ENCODE results near the gene PRPH2.
"Not testable (repeated sequence)": the region's sequence is repeated elsewhere in the genome, so short reads cannot be mapped to it uniquely, and the experiment has no call there.

PRPH2 gene

GRCh38 chr6:42744351-42744893 lies 22.0 kb upstream of the PRPH2 start:
- TF ChIP-seq POLR2AphosphoS5 (IDR thresholded peaks at IDR 0.05; ENCODE audit: low read depth, low read length): 0 out of 2 replicates have a peak, but pooled peaks have one; percentile 20
- TF ChIP-seq PAX5 (IDR thresholded peaks at IDR 0.05; ENCODE audit: insufficient read depth, low read length, severe bottlenecking): no peak
- FAIRE-seq (no peak), DNase-seq (ENCODE audit: insufficient read length, low spot score) (no peak)

DNA sequence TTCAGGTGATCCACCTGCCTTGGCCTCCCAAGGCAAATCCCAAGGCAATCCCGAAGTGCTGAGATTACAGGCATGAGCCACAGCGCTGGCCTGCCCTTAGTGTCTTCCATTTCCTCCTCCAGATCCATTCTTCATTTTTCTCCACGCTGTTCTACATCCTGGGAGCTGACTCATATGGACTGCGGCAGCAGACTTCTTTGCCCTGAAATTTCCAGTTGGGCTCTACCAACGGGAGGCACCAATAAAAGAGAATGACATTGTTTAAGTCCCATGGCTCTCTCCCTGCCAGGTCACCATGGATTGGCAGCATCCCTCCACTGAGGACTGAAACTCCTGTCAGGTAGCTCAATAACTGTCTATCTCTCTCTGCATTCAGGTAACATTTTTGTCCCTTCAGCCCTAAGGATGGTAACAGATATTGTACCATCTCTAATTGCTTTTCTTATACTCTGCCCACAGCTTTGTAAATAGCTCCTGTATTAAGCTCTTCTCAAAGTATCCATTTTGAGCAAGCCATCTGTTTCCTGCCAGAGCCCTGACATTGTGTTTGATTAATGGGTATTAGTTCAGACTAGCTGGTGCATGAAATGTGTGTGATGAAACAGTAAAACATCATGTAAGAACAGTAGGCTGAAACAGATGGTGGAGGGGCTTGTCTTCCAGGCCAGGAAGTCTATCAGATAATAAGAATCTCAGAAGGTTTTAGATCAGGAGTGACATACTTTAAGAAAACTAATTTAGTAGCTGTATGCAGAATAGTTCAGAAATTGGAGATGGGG lies 19.9 kb upstream of the PRPH2 start:
- DNase-seq (ENCODE audit: insufficient read length, low spot score): no peak
- FAIRE-seq: no peak

DNA sequence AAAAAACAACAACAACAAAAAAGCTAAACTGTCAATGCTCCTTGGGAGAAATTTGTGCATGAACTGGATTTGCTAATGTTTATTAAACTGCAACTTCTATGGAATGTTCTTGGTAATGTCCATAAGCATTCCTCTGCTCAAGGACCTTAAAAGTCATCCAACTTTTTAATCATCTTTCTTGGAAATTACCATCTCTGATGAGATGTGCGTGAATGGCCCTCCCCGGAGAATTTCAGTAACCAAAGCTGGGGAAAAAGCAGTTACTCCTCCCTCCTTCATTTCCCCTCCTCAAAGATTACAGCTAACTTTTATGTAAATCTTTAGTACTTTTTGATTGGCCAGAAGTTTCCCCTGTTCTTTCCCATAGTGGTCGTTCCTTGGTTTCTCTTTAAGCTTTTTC lies 18.3 kb upstream of the PRPH2 start:
- DNase-seq (ENCODE audit: insufficient read length, low spot score) (no peak), FAIRE-seq (no peak)
- TF ChIP-seq PAX5 (IDR thresholded peaks at IDR 0.05; ENCODE audit: insufficient read depth, low read length, severe bottlenecking) (no peak), POU2F2 (IDR thresholded peaks at IDR 0.05; ENCODE audit: low read depth, low read length) (no peak), TAF1 (IDR thresholded peaks at IDR 0.05; ENCODE audit: low read depth, low read length) (no peak), POLR2AphosphoS5 (IDR thresholded peaks at IDR 0.05; ENCODE audit: low read depth, low read length) (no peak), POLR2A (IDR thresholded peaks at IDR 0.05; ENCODE audit: low read depth, low read length) (no peak), SPI1 (IDR thresholded peaks at IDR 0.05; ENCODE audit: low read depth, low read length) (no peak)

More for the DNA sequence above, 19.9 kb upstream of the PRPH2 start:
- no peak for TF ChIP-seq TAF1 (IDR thresholded peaks at IDR 0.05; ENCODE audit: low read depth, low read length)
- TF ChIP-seq SPI1 (IDR thresholded peaks at IDR 0.05; ENCODE audit: low read depth, low read length): no peak
- TF ChIP-seq POU2F2 (IDR thresholded peaks at IDR 0.05; ENCODE audit: low read depth, low read length): no peak
- TF ChIP-seq POLR2A (IDR thresholded peaks at IDR 0.05; ENCODE audit: low read depth, low read length): no peak
- no peak for TF ChIP-seq POLR2AphosphoS5 (IDR thresholded peaks at IDR 0.05; ENCODE audit: low read depth, low read length)
- no peak for TF ChIP-seq PAX5 (IDR thresholded peaks at IDR 0.05; ENCODE audit: insufficient read depth, low read length, severe bottlenecking)

GRCh38 chr6:42735976-42736375 lies 13.6 kb upstream of the PRPH2 start:
- no peak for FAIRE-seq
- no peak for TF ChIP-seq PAX5 (IDR thresholded peaks at IDR 0.05; ENCODE audit: insufficient read depth, low read length, severe bottlenecking)
- TF ChIP-seq TAF1 (IDR thresholded peaks at IDR 0.05; ENCODE audit: low read depth, low read length): no peak
- TF ChIP-seq POLR2A (IDR thresholded peaks at IDR 0.05; ENCODE audit: low read depth, low read length): no peak
- TF ChIP-seq SPI1 (IDR thresholded peaks at IDR 0.05; ENCODE audit: low read depth, low read length): no peak
- TF ChIP-seq POU2F2 (IDR thresholded peaks at IDR 0.05; ENCODE audit: low read depth, low read length): no peak
- no peak for TF ChIP-seq POLR2AphosphoS5 (IDR thresholded peaks at IDR 0.05; ENCODE audit: low read depth, low read length)
- DNase-seq (ENCODE audit: insufficient read length, low spot score): no peak

DNA sequence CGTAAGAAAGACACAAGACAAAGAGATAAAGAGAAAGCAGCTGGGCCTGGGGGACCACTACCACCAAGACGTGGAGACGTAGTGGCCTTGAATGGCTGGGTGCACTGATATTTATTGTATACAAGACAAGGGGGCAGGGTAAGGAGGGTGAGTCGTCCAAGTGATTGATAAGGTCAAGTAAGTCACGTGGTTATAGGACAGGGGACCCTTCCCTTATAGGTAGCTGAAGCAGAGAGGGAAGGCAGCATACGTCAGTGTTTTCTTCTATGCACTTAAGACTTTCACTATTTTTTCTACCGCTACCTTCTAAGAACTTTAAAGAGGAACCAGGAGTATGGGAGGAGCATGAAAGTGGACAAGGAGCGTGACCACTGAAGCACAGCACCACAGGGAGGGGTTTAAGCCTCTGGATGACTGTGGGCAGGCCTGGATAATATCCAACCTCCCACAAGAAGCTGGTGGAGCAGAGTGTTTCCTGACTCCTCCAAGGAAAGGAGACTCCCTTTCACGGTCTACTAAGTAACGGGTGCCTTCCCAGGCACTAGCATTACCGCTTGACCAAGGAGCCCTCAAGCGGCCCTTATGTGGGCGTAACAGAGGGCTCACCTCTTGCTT lies 11.6 kb upstream of the PRPH2 start:
- not testable (repeated sequence) for FAIRE-seq; DNase-seq (ENCODE audit: insufficient read length, low spot score)
- 0 out of 2 replicates have a peak, but pooled peaks have one; percentile 11 for TF ChIP-seq SPI1 (IDR thresholded peaks at IDR 0.05; ENCODE audit: low read depth, low read length)

GRCh38 chr6:42729731-42730130 lies 7.3 kb upstream of the PRPH2 start:
- TF ChIP-seq POLR2A (IDR thresholded peaks at IDR 0.05; ENCODE audit: low read depth, low read length) (no peak), SPI1 (IDR thresholded peaks at IDR 0.05; ENCODE audit: low read depth, low read length) (no peak), PAX5 (IDR thresholded peaks at IDR 0.05; ENCODE audit: insufficient read depth, low read length, severe bottlenecking) (no peak), TAF1 (IDR thresholded peaks at IDR 0.05; ENCODE audit: low read depth, low read length) (no peak), POLR2AphosphoS5 (IDR thresholded peaks at IDR 0.05; ENCODE audit: low read depth, low read length) (no peak), POU2F2 (IDR thresholded peaks at IDR 0.05; ENCODE audit: low read depth, low read length) (no peak)
- FAIRE-seq: no peak
- no peak for DNase-seq (ENCODE audit: insufficient read length, low spot score)

DNA sequence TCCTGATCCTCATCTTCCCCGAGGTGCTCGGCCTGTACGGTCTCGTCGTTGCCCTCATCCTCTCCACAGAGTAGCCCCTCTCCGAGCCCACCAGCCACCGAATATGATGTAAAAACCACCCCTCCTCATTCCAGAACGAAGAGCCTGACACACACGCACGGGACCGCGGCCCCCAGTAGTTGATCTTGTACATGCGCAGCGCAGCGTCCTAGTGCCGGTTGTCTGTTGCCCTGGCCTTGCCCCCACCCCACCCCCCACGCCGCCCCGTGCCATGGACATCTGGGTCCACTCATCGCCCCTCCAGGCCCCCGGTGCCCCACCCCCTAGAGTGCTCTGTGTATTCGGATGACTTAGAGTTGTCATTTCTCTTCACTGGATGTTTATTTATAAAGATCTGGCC lies 5.2 kb upstream of the PRPH2 start:
- DNase-seq (ENCODE audit: insufficient read length, low spot score) (no peak), FAIRE-seq (no peak)
- no peak for TF ChIP-seq TAF1 (IDR thresholded peaks at IDR 0.05; ENCODE audit: low read depth, low read length)

DNA sequence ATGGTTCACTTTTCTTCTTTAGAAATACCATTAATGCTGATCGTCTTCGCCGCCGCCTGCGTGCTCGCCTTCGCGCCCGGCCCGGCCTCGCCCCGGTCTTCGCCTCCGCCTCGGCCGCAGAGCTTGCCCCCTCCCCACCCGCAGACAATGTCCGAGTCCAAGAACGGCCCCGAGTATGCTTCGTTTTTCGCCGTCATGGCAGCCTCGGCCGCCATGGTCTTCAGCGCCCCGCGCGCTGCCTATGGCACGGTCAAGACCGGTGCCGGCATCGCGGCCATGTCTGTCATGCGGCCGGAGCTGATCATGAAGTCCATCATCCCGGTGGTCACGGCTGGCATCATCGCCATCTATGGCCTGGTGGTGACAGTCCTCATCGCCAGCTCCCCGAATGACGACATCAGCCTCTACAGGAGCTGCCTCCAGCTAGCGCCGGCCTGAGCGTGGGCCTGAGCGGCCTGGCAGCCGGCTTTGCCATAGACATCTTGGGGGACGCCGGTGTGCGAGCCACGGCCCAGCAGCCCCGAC lies 4.8 kb upstream of the PRPH2 start:
- FAIRE-seq (no peak), DNase-seq (ENCODE audit: insufficient read length, low spot score) (no peak)
- TF ChIP-seq PAX5 (IDR thresholded peaks at IDR 0.05; ENCODE audit: insufficient read depth, low read length, severe bottlenecking) (no peak), TAF1 (IDR thresholded peaks at IDR 0.05; ENCODE audit: low read depth, low read length) (no peak), POLR2A (IDR thresholded peaks at IDR 0.05; ENCODE audit: low read depth, low read length) (no peak), POLR2AphosphoS5 (IDR thresholded peaks at IDR 0.05; ENCODE audit: low read depth, low read length) (no peak), POU2F2 (IDR thresholded peaks at IDR 0.05; ENCODE audit: low read depth, low read length) (no peak), SPI1 (IDR thresholded peaks at IDR 0.05; ENCODE audit: low read depth, low read length) (no peak)

GRCh38 chr6:42726485-42727086 lies 4.2 kb upstream of the PRPH2 start:
- no peak for TF ChIP-seq TAF1 (IDR thresholded peaks at IDR 0.05; ENCODE audit: low read depth, low read length)
- TF ChIP-seq PAX5 (IDR thresholded peaks at IDR 0.05; ENCODE audit: insufficient read depth, low read length, severe bottlenecking): no peak
- TF ChIP-seq SPI1 (IDR thresholded peaks at IDR 0.05; ENCODE audit: low read depth, low read length): no peak
- TF ChIP-seq POLR2A (IDR thresholded peaks at IDR 0.05; ENCODE audit: low read depth, low read length): no peak
- no peak for TF ChIP-seq POU2F2 (IDR thresholded peaks at IDR 0.05; ENCODE audit: low read depth, low read length)
- no peak for TF ChIP-seq POLR2AphosphoS5 (IDR thresholded peaks at IDR 0.05; ENCODE audit: low read depth, low read length)
- peak; percentile 69 for FAIRE-seq
- DNase-seq (ENCODE audit: insufficient read length, low spot score): peak; percentile 68
